K562 (cell line): ENCODE measurements around the gene CORT. TPM values are rescaled to one million over a fixed set of nuclear protein-coding genes. Genes with fewer than 3 reads are reported as not detected.

Experiments
- ATAC-seq: fragments of 200-7000 bp; cut with Tn5 transposase; 3 replicates; pipeline ENCODE4 v1.9.1; 2020; ENCODE audit warnings: moderate library complexity
- BruUV-seq: library from RNA; stranded (reverse); fragments of 400-500 nt; replicated peaks from 2 replicates; lab custom pipeline; 2021; lab: Mats Ljungman, UMichigan
- CTCF ChIA-PET: fragments of 300-600 bp; formaldehyde crosslinking; extraction: SDS; loops from one replicate; lab custom pipeline; 2021; ENCODE audit warnings: low intra/inter-chr PET ratio; lab: Yijun Ruan, JAX
- POLR2A ChIA-PET: fragments of 300-600, 350-650 bp; sonication (Branson Sonifier 250); formaldehyde crosslinking; extraction: SDS; loops from one replicate; lab custom pipeline; 2021; ENCODE audit warnings: antibody characterized with exemption, inconsistent platforms; lab: Yijun Ruan, JAX
- DNase-seq, 4 experiments: peaks; one replicate each; pipeline versions ENCODE4 v3.0.0 to v3.0.0-alpha.2; 2011 to 2018; ENCODE audit warnings: low spot score in 3 of 4, mixed read lengths in 3 of 4; ENCODE audit errors: extremely low read depth in 1 of 4
- FAIRE-seq: peaks from 2 replicates; lab custom pipeline; 2011; peaks lifted over from hg19 to GRCh38; lab: Jason Lieb, UNC
- H2AFZ ChIP-seq: 2 replicates; pipeline ENCODE4 v1.6.0; 2011; ENCODE audit warnings: low read depth, low read length, control low read depth, inconsistent platforms
- H3K27ac ChIP-seq: fragments of 200-600 bp; 3 replicates; pipeline ENCODE4 v1.8.0; 2011; ENCODE audit warnings: low read depth, mild to moderate bottlenecking, control low read depth, inconsistent platforms, low read length, moderate library complexity, mixed read lengths; ENCODE audit errors: extremely low read depth
- H3K27me3 ChIP-seq, 2 experiments: fragments of 300-600 bp in 1 of 2; 2 replicates in 1 of 2; 3 replicates in 1 of 2; pipeline versions ENCODE4 v1.6.0 to v1.8.0; 2011; ENCODE audit warnings: inconsistent platforms in 2 of 2, low read length in 2 of 2, mild to moderate bottlenecking in 1 of 2, mixed read lengths in 1 of 2, moderate library complexity in 1 of 2; ENCODE audit not compliant: control insufficient read depth in 2 of 2, insufficient read depth in 2 of 2
- H3K36me3 ChIP-seq: fragments of 300-600 bp; 3 replicates; pipeline ENCODE4 v1.8.0; 2011; ENCODE audit warnings: mild to moderate bottlenecking, low read length, inconsistent platforms; ENCODE audit not compliant: control insufficient read depth, insufficient read depth
- H3K4me1 ChIP-seq, 2 experiments: fragments of 200-600 bp in 1 of 2; replicated peaks in 1 of 2; 2 replicates in 1 of 2; 3 replicates in 1 of 2; pipeline versions ENCODE4 v1.5.1 to v1.8.0; 2011; ENCODE audit warnings: inconsistent platforms in 2 of 2, low read length in 2 of 2, mild to moderate bottlenecking in 1 of 2, mixed read lengths in 1 of 2, moderate library complexity in 1 of 2; ENCODE audit not compliant: control insufficient read depth in 2 of 2, insufficient read depth in 2 of 2
- H3K4me2 ChIP-seq: 2 replicates; pipeline ENCODE4 v1.6.1; 2011; ENCODE audit warnings: low read length, control low read depth, inconsistent platforms, mixed read lengths; ENCODE audit not compliant: insufficient read depth
- H3K4me3 ChIP-seq: fragments of 200-600 bp; sonication (generic), shearing (Covaris generic); 2 replicates; pipeline ENCODE4 v1.5.1; 2016; ENCODE audit warnings: control low read depth, inconsistent platforms
- H3K79me2 ChIP-seq: fragments of 200-600 bp; 3 replicates; pipeline ENCODE4 v1.8.0; 2011; ENCODE audit warnings: low read length, inconsistent platforms; ENCODE audit not compliant: control insufficient read depth, insufficient read depth
- H3K9ac ChIP-seq, 2 experiments: 2 replicates each; pipeline versions ENCODE4 v1.6.0 to v1.6.1; 2011; ENCODE audit warnings: low read depth in 2 of 2, low read length in 2 of 2, control low read depth in 1 of 2, inconsistent platforms in 1 of 2, mild to moderate bottlenecking in 1 of 2, mixed read lengths in 1 of 2; ENCODE audit not compliant: insufficient read depth in 1 of 2
- H3K9me1 ChIP-seq: one replicate; pipeline ENCODE4 v1.6.0; 2011; ENCODE audit warnings: inconsistent platforms, mild to moderate bottlenecking, low read length, moderate library complexity; ENCODE audit not compliant: control insufficient read depth, insufficient read depth
- H3K9me3 ChIP-seq: replicated peaks from 2 replicates; pipeline ENCODE4 v1.5.1; 2011; ENCODE audit warnings: low read depth, low read length, inconsistent platforms; ENCODE audit not compliant: control insufficient read depth, insufficient read depth
- H4K20me1 ChIP-seq: replicated peaks from 2 replicates; pipeline ENCODE4 v1.6.1; 2011; ENCODE audit warnings: low read length, inconsistent platforms, mixed read lengths; ENCODE audit not compliant: control insufficient read depth, insufficient read depth
- AFF1 ChIP-seq, 2 experiments: fragments of 450-650 bp; IDR thresholded peaks; 2 replicates each; pipeline ENCODE4 v1.6.1; 2018; ENCODE audit warnings: mild to moderate bottlenecking in 2 of 2, low read depth in 1 of 2; ENCODE audit not compliant: partially characterized antibody in 2 of 2
- CREM ChIP-seq: IDR thresholded peaks from 2 replicates; pipeline ENCODE4 v1.6.1; 2014; ENCODE audit warnings: antibody characterized with exemption, low read depth
- E2F6 ChIP-seq, 2 experiments: IDR thresholded peaks; 2 replicates each; pipeline ENCODE4 v1.6.1; 2011; ENCODE audit warnings: borderline replicate concordance in 1 of 2, control low read depth in 1 of 2, low read depth in 1 of 2, low read length in 1 of 2, mild to moderate bottlenecking in 1 of 2, mixed read lengths in 1 of 2, moderate library complexity in 1 of 2; ENCODE audit not compliant: insufficient read depth in 1 of 2, insufficient read length in 1 of 2, poor library complexity in 1 of 2, severe bottlenecking in 1 of 2; ENCODE audit errors: extremely low read depth in 1 of 2
- FOXJ2 ChIP-seq: fragments of 200-800 bp; sonication (Bioruptor generic); IDR thresholded peaks from 2 replicates; pipeline ENCODE4 v1.6.1; 2016; ENCODE audit warnings: missing genetic modification characterization, missing compliant biosample characterization
- NCOR1 ChIP-seq: fragments of 450-650 bp; IDR thresholded peaks from 2 replicates; pipeline ENCODE4 v1.6.1; 2016; ENCODE audit warnings: mild to moderate bottlenecking, moderate library complexity
- PREB ChIP-seq: sonication (generic); formaldehyde crosslinking; IDR thresholded peaks from 2 replicates; pipeline ENCODE4 v1.8.1; 2023; ENCODE audit warnings: mild to moderate bottlenecking, missing genetic modification reagents
- SIN3A ChIP-seq, 2 experiments: fragments of 150-350 bp in 1 of 2; IDR thresholded peaks; 2 replicates each; pipeline ENCODE4 v1.6.1; 2011 to 2016; ENCODE audit warnings: borderline replicate concordance in 2 of 2, low read depth in 2 of 2, low read length in 2 of 2, mild to moderate bottlenecking in 2 of 2, moderate library complexity in 2 of 2; ENCODE audit not compliant: control insufficient read depth in 1 of 2
- TFAM ChIP-seq: fragments of 250-450 bp; sonication (Bioruptor Pico); conservative IDR thresholded peaks from 2 replicates; pipeline ENCODE4 v1.5.0; 2021; ENCODE audit warnings: mild to moderate bottlenecking, moderate library complexity
- ZNF583 ChIP-seq: fragments of 250-450 bp; sonication (Bioruptor Pico); IDR thresholded peaks from 2 replicates; pipeline ENCODE4 v1.4.0; 2020
- WGBS: fragments of 100-300 bp; shearing (Covaris generic); methylation state at CpG from one replicate; pipeline ENCODE4 v1.1.6; 2016; ENCODE audit warnings: low coverage, mixed read lengths; ENCODE audit not compliant: insufficient coverage; ENCODE audit errors: missing lambda C conversion rate; 5-methylcytosine and 5-hydroxymethylcytosine counted together
- in situ Hi-C: fragments of 300-500 bp; cut with MboI; formaldehyde crosslinking; loops from 4 replicates; pipeline ENCODE4 v1.15.0; 2018; ENCODE audit warnings: inconsistent platforms, mixed read lengths
- intact Hi-C: fragments of 100-400 bp; cut with micrococcal nuclease; formaldehyde crosslinking; loops from 2 replicates; pipeline ENCODE4 v1.14.2; 2022
- polyA plus RNA-seq, 8 experiments: library from polyadenylated mRNA; depleted of rRNA in 4 of 8; stranded (reverse) in 5 of 8; unstranded in 3 of 8; fragments of >200 nt; fragmentation: Nextera tagmentation in 2 of 8; fragmentation: Illumina TruSeq in 1 of 8; extraction: Ambion mirVana in 2 of 8; extraction: Trizol in 1 of 8; gene quantifications; 2 replicates each; pipeline versions ENCODE4 v1.2.1 to v1.2.3, GENCODE V29; 2011 to 2014; ENCODE audit warnings: inconsistent platforms in 1 of 8, missing spikeins in 1 of 8
- total RNA-seq, 7 experiments: library from RNA; depleted of rRNA in 6 of 7; stranded (reverse); fragments of >200 nt in 6 of 7; fragmentation: Illumina TruSeq in 2 of 7; extraction: Trizol in 2 of 7; gene quantifications; 2 replicates each; pipeline versions ENCODE4 v1.2.1 to v1.2.3, GENCODE V29; 2011 to 2021; ENCODE audit warnings: low replicate concordance in 1 of 7

CORT gene
- total and polyA plus RNA-seq, 9 of the 15 experiments (the other 6 are each of a cell fraction or from before 2014, with no cell fraction given): 0.08 to 0.54 (median 0.13) TPM; not detected in 5

- ATAC-seq (0 out of 3 replicates have a peak, but pooled peaks have one; percentile 6), FAIRE-seq (no peak), DNase-seq (peak; percentile 27 to 52 (median 30))
- H3K27me3 ChIP-seq: no peaks in the 10 kb centered on the region
- TF ChIP-seq NCOR1 (no peak), FOXJ2 (tag) (no peak), E2F6 (IDR thresholded peaks at IDR 0.05; ENCODE audit: borderline replicate concordance in 1 of 2, extremely low read depth in 1 of 2, insufficient read depth in 1 of 2, insufficient read length in 1 of 2, low read depth in 1 of 2, low read length in 1 of 2, poor library complexity in 1 of 2, severe bottlenecking in 1 of 2) (peak in 1 of 2 experiments; percentile 73), AFF1 (IDR thresholded peaks at IDR 0.05; ENCODE audit: low read depth in 1 of 2, partially characterized antibody in 2 of 2) (peak in 1 of 2 experiments; percentile 21), PREB (CRISPR knock-in tag) (peak; percentile 12; the same call in 1 of the 2 replicates), SIN3A (IDR thresholded peaks at IDR 0.05; ENCODE audit: borderline replicate concordance in 2 of 2, control insufficient read depth in 1 of 2, low read depth in 2 of 2, low read length in 2 of 2) (0 out of 4 replicates have a peak, but pooled peaks of 1 of the 2 experiments have one; percentile 41), CREM (0 out of 2 replicates have a peak, but pooled peaks have one; percentile 20), TFAM (CRISPR knock-in tag) (no peak), ZNF583 (CRISPR knock-in tag) (no peak)
- in situ Hi-C loops (loop anchor here (5.0 kb wide), 1 partner anchor 61 kb away; no protein-coding TSS in a partner anchor), intact Hi-C loops (no loop called here)
- CTCF ChIA-PET: interaction anchor here (0.6 to 5.7 kb wide), 4 partner anchors 31 to 62 kb away, joined by 3 to 95 read pairs (median 46); no protein-coding TSS in a partner anchor
- peak overlapping the region; percentile 77 to 92 for H3K9ac ChIP-seq
- peaks cover 9 to 21% of the 10 kb centered on the region in 2 experiments; a peak in 4 of 5 replicates for H3K4me1 ChIP-seq
- H3K27ac ChIP-seq: peak overlapping the region; percentile 81
- peak overlapping the region; percentile 98 for H2AFZ ChIP-seq
- POLR2A ChIA-PET: interaction anchor here (0.8 to 2.3 kb wide), 11 partner anchors 16 to 157 kb away, joined by 3 to 11 read pairs (median 5); no protein-coding TSS in a partner anchor
- 18% methylated on average over 30 of the region's 30 CpGs for WGBS
- no peaks in the 10 kb centered on the region for H3K9me3 ChIP-seq
- TSS peak; percentile 83 for BruUV-seq
- H3K4me2 ChIP-seq: peak overlapping the region; percentile 95
- H3K4me3 ChIP-seq: peak overlapping the region; percentile 60
- H3K79me2 ChIP-seq: peaks cover 12% of the 10 kb centered on the region; the same call in 2 of the 3 replicates
- H3K36me3 ChIP-seq: no peaks in the 10 kb centered on the region
- H4K20me1 ChIP-seq: no peaks in the 10 kb centered on the region
- peaks cover 3% of the 10 kb centered on the region for H3K9me1 ChIP-seq
These were observed 18.6 kb upstream of the CORT start for GRCh38 chr1:10431070-10431730.
